ENCODE results near the gene KCNA3. TPM values are rescaled to one million over a fixed set of nuclear protein-coding genes. Genes with fewer than 3 reads are reported as not detected.

The KCNA3 gene
- total RNA-seq, 1 experiment from 2014 or later: not detected

GRCh38 chr1:110626889-110627288 is 47.9 kb downstream of the KCNA3 start:
- H3K4me1 ChIP-seq (ENCODE audit: low read length): peaks cover 3% of the 10 kb centered on the region; the same call in 1 of the 2 replicates
- H3K4me2 ChIP-seq (ENCODE audit: low read depth, low read length, poor library complexity, severe bottlenecking): no peak overlapping the region
- H3K27ac ChIP-seq (ENCODE audit: low read length): no peak overlapping the region
- no peaks in the 10 kb centered on the region for H4K20me1 ChIP-seq (ENCODE audit: insufficient read depth, low read depth, low read length)
- no peaks in the 10 kb centered on the region for H3K36me3 ChIP-seq (ENCODE audit: insufficient read depth, low read length)
- no peaks in the 10 kb centered on the region for H3K9me3 ChIP-seq (ENCODE audit: low read length)
- no peaks in the 10 kb centered on the region for H3K9me2 ChIP-seq (replicated peaks; ENCODE audit: insufficient read depth, low read length)
- no peak overlapping the region for H2AFZ ChIP-seq (ENCODE audit: low read length)
- H3K79me2 ChIP-seq (ENCODE audit: low read length): no peaks in the 10 kb centered on the region
- no peak for DNase-seq
- no peaks in the 10 kb centered on the region for H3K27me3 ChIP-seq (ENCODE audit: low read length)
- H3K9ac ChIP-seq (ENCODE audit: low read length): no peak overlapping the region
- H3K4me3 ChIP-seq (ENCODE audit: low read length): no peak overlapping the region

Other genes with a start within 250 kb of the KCNA3 start
- gene PROK1, start 223.8 kb downstream of the KCNA3 start, total RNA-seq (2014; rRNA removed; shearing (Covaris generic); ENCODE audit: low replicate concordance): not detected in 2 replicates
- not detected in 2 replicates for gene KCNA10, start 155.8 kb downstream of the KCNA3 start, total RNA-seq (2014; rRNA removed; shearing (Covaris generic); ENCODE audit: low replicate concordance)
- gene KCNA2, start 68.6 kb downstream of the KCNA3 start, total RNA-seq (2014; rRNA removed; shearing (Covaris generic); ENCODE audit: low replicate concordance): not detected in 2 replicates
- gene CD53, start 198.2 kb upstream of the KCNA3 start, total RNA-seq (2014; rRNA removed; shearing (Covaris generic); ENCODE audit: low replicate concordance): 101 and 154 TPM in 2 replicates